Endothelial cell of umbilical vein (primary cell): ENCODE results near the gene RPS6KA4. TPM values are rescaled to one million over a fixed set of nuclear protein-coding genes. Genes with fewer than 3 reads are reported as not detected.

Experiments used
- BruUV-seq: library from RNA; stranded (reverse); fragments of 400-500 nt; replicated peaks from 2 replicates; lab custom pipeline; 2021; lab: Mats Ljungman, UMichigan
- CTCF ChIA-PET: fragments of 300-600, 350-600 bp; sonication (Branson Sonifier 250); formaldehyde crosslinking; loops from one replicate; lab custom pipeline; 2021; ENCODE audit warnings: antibody characterized with exemption, inconsistent platforms; lab: Charles Lee
- POLR2A ChIA-PET: fragments of 300-600, 350-600 bp; sonication (Branson Sonifier 250); formaldehyde crosslinking; loops from one replicate; lab custom pipeline; 2021; ENCODE audit warnings: antibody characterized with exemption, inconsistent platforms; lab: Charles Lee
- DNase-seq: peaks from one replicate; pipeline ENCODE4 v3.0.0-alpha.2; 2011; ENCODE audit warnings: low read depth, low spot score
- FAIRE-seq: peaks from 2 replicates; lab custom pipeline; 2011; peaks lifted over from hg19 to GRCh38; lab: Jason Lieb, UNC
- H2AFZ ChIP-seq: 2 replicates; pipeline ENCODE4 v1.6.0; 2012; ENCODE audit warnings: low read depth, low read length, control low read depth, inconsistent platforms
- H3K27ac ChIP-seq: 2 replicates; pipeline ENCODE4 v1.5.1; 2011; ENCODE audit warnings: low read depth, mild to moderate bottlenecking, control low read depth, low read length, moderate library complexity; ENCODE audit not compliant: insufficient read depth
- H3K27me3 ChIP-seq, 2 experiments: 2 replicates each; pipeline versions ENCODE4 v1.6.0 to v1.6.1; 2011; ENCODE audit warnings: low read length in 2 of 2, mixed read lengths in 1 of 2; ENCODE audit not compliant: control insufficient read depth in 2 of 2, insufficient read depth in 2 of 2
- H3K36me3 ChIP-seq, 2 experiments: 2 replicates in 1 of 2; 3 replicates in 1 of 2; pipeline ENCODE4 v1.5.1; 2011; ENCODE audit warnings: low read length in 2 of 2, mild to moderate bottlenecking in 1 of 2, moderate library complexity in 1 of 2; ENCODE audit not compliant: control insufficient read depth in 2 of 2, insufficient read depth in 2 of 2; ENCODE audit errors: extremely low read depth in 1 of 2
- H3K4me1 ChIP-seq: 3 replicates; pipeline ENCODE4 v1.5.1; 2011; ENCODE audit warnings: mild to moderate bottlenecking, low read length; ENCODE audit not compliant: control insufficient read depth, insufficient read depth; ENCODE audit errors: extremely low read depth
- H3K4me2 ChIP-seq: 2 replicates; pipeline ENCODE4 v1.6.1; 2011; ENCODE audit warnings: low read length, control low read depth, mixed read lengths; ENCODE audit not compliant: insufficient read depth
- H3K4me3 ChIP-seq, 3 experiments: fragments of 200-600 bp in 1 of 3; sonication (generic), shearing (Covaris generic) in 1 of 3; replicated peaks in 1 of 3; 2 replicates each; pipeline ENCODE4 v1.5.1; 2011 to 2016; ENCODE audit warnings: control low read depth in 3 of 3, low read length in 3 of 3, mild to moderate bottlenecking in 2 of 3, inconsistent platforms in 1 of 3, low read depth in 1 of 3, moderate library complexity in 1 of 3; ENCODE audit not compliant: insufficient read depth in 1 of 3
- H3K79me2 ChIP-seq: 2 replicates; pipeline ENCODE4 v1.6.0; 2012; ENCODE audit warnings: low read length, inconsistent platforms; ENCODE audit not compliant: control insufficient read depth, insufficient read depth
- H3K9ac ChIP-seq: replicated peaks from 2 replicates; pipeline ENCODE3; 2011; ENCODE audit warnings: low read length, control low read depth; ENCODE audit not compliant: insufficient read depth; ENCODE audit errors: extremely low read depth
- H3K9me1 ChIP-seq: replicated peaks from 3 replicates; pipeline ENCODE4 v1.6.0; 2011; ENCODE audit warnings: mild to moderate bottlenecking, low read length; ENCODE audit not compliant: control insufficient read depth, insufficient read depth; ENCODE audit errors: extremely low read depth
- H3K9me3 ChIP-seq: replicated peaks from 2 replicates; pipeline ENCODE4 v1.5.1; 2012; ENCODE audit warnings: low read length, inconsistent platforms; ENCODE audit not compliant: control insufficient read depth, insufficient read depth
- H4K20me1 ChIP-seq: replicated peaks from 2 replicates; pipeline ENCODE3; 2011; ENCODE audit warnings: mild to moderate bottlenecking, low read length; ENCODE audit not compliant: control insufficient read depth, insufficient read depth; ENCODE audit errors: extremely low read depth
- CTCF ChIP-seq, 2 donors: IDR thresholded peaks; 1 replicate in 1 of 2; 2 replicates in 1 of 2; pipeline ENCODE4 v1.5.1; 2011; ENCODE audit warnings: low read length in 2 of 2, mild to moderate bottlenecking in 2 of 2, moderate library complexity in 2 of 2, control low read depth in 1 of 2, inconsistent platforms in 1 of 2, low read depth in 1 of 2; ENCODE audit not compliant: insufficient read depth in 1 of 2; ENCODE audit errors: extremely low read depth in 1 of 2
- EZH2 ChIP-seq: IDR thresholded peaks from 2 replicates; pipeline ENCODE4 v1.6.1; 2012; ENCODE audit warnings: borderline replicate concordance, low read depth, mild to moderate bottlenecking, moderate library complexity, low read length, inconsistent platforms; ENCODE audit not compliant: severe bottlenecking
- FOS ChIP-seq: IDR thresholded peaks from 2 replicates; pipeline ENCODE4 v1.6.1; 2011; ENCODE audit warnings: mild to moderate bottlenecking, low read length, moderate library complexity, borderline replicate concordance; ENCODE audit not compliant: insufficient read depth
- JUN ChIP-seq: IDR thresholded peaks from 2 replicates; pipeline ENCODE4 v1.6.1; 2011; ENCODE audit warnings: borderline replicate concordance, low read depth; ENCODE audit not compliant: insufficient read length, insufficient read depth
- POLR2A ChIP-seq: IDR thresholded peaks from 2 replicates; pipeline ENCODE4 v1.6.1; 2012; ENCODE audit warnings: low read depth, mild to moderate bottlenecking, control low read depth, low read length
- POLR2AphosphoS5 ChIP-seq: IDR thresholded peaks from 2 replicates; pipeline ENCODE4 v1.6.1; 2012; ENCODE audit warnings: low read depth, mild to moderate bottlenecking, control low read depth, low read length, moderate library complexity; ENCODE audit not compliant: insufficient read depth
- dilution Hi-C: fragments of 300-500 bp; cut with MboI; formaldehyde crosslinking; loops from one replicate; pipeline ENCODE4 v1.15.0; 2019; ENCODE audit warnings: low sequenced_read_pairs; ENCODE audit not compliant: extremely low pct_ligation_motif_present
- intact Hi-C: fragments of 100-400 bp; cut with micrococcal nuclease; formaldehyde crosslinking; loops from one replicate; pipeline ENCODE4 v1.10.0; 2022
- polyA plus RNA-seq, 4 experiments: library from polyadenylated mRNA; depleted of rRNA in 3 of 4; stranded (reverse) in 3 of 4; unstranded in 1 of 4; fragments of >200 nt; gene quantifications; 2 replicates each; pipeline versions ENCODE4 v1.2.1 to v1.2.3, GENCODE V29; 2011 to 2012; ENCODE audit warnings: missing spikeins in 1 of 4
- total RNA-seq: library from RNA; stranded (reverse); gene quantifications from 2 replicates; pipeline ENCODE4 v1.2.3, GENCODE V29; 2021
- TF ChIP-seq, protein P1 (sequence below): IDR thresholded peaks from 2 replicates; pipeline ENCODE4 v1.6.1; 2011; ENCODE audit not compliant: insufficient read depth, insufficient read length

The RPS6KA4 gene
- total and polyA plus RNA-seq, 2 donors (not counting 3 experiments of a cell fraction or from before 2014, with no cell fraction given): 26.5 to 44.1 TPM

- Histone ChIP-seq H3K36me3 (no peaks in the 10 kb centered on the region), H3K9ac (no peak overlapping the region), H3K27ac (no peak overlapping the region), H4K20me1 (no peaks in the 10 kb centered on the region), H3K27me3 (peaks cover 0 to 10% of the 10 kb centered on the region in 2 experiments), H3K4me1 (no peaks in the 10 kb centered on the region), H3K4me2 (no peak overlapping the region), H3K79me2 (no peaks in the 10 kb centered on the region), H3K4me3 (no peak overlapping the region), H2AFZ (no peak overlapping the region), H3K9me3 (no peaks in the 10 kb centered on the region), H3K9me1 (no peaks in the 10 kb centered on the region)
- DNase-seq (no peak), FAIRE-seq (no peak)
- ChIA-PET POLR2A (no interaction called here), CTCF (no interaction called here)
- dilution Hi-C loops (no loop called here), intact Hi-C loops (no loop called here)
- TF ChIP-seq CTCF (IDR thresholded peaks at IDR 0.05; ENCODE audit: extremely low read depth in 1 of 2, insufficient read depth in 1 of 2, low read depth in 1 of 2, low read length in 2 of 2) (no peak), POLR2A (no peak), EZH2 (no peak), POLR2AphosphoS5 (no peak), FOS (no peak), JUN (no peak)
- TF ChIP-seq, protein P1, sequence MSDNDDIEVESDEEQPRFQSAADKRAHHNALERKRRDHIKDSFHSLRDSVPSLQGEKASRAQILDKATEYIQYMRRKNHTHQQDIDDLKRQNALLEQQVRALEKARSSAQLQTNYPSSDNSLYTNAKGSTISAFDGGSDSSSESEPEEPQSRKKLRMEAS: no peak
- no TSS peak for BruUV-seq
Measured at GRCh38 chr11:64388894-64389293, 29.9 kb downstream of the RPS6KA4 start.
